DMS 273 treated with DMSO at 0.1 percent for 48 hours (cell line): Measurements from ENCODE around the gene SPACA9.

Experiments used
- DNase-seq: peaks from one replicate; lab custom pipeline; 2025; lab: John Stamatoyannopoulos, UW

SPACA9 gene

GRCh38 chr9:132863096-132863495, 15.6 kb upstream of the SPACA9 start:
- DNase-seq, result no peak

GRCh38 chr9:132864277-132864676, 14.4 kb upstream of the SPACA9 start:
- DNase-seq, result no peak

- no peak for DNase-seq
Measured at GRCh38 chr9:132864691-132865090, 14.0 kb upstream of the SPACA9 start.

GRCh38 chr9:132866898-132867297, 11.8 kb upstream of the SPACA9 start:
- no peak for DNase-seq

GRCh38 chr9:132869266-132869665, 9.4 kb upstream of the SPACA9 start:
- DNase-seq, result no peak

GRCh38 chr9:132873403-132873802, 5.3 kb upstream of the SPACA9 start:
- DNase-seq, result no peak

- DNase-seq, result no peak
Measured at GRCh38 chr9:132875159-132875558, 3.5 kb upstream of the SPACA9 start.

- no peak for DNase-seq
Measured at GRCh38 chr9:132876849-132877248, 1.8 kb upstream of the SPACA9 start.

GRCh38 chr9:132877458-132877823, 1.3 kb upstream of the SPACA9 start:
- no peak for DNase-seq

GRCh38 chr9:132877824-132878694, 639 bp upstream of the SPACA9 start, which contains the start of gene AK8:
Gene AK8, minus strand, starts transcription at chr9:132878284. Its CDS starts 29 bp downstream, at chr9:132878255.
- no peak for DNase-seq

GRCh38 chr9:132879457-132880323, 992 bp downstream of the SPACA9 start:
- no peak for DNase-seq

- no peak for DNase-seq
Measured at GRCh38 chr9:132880324-132880661, 1.6 kb downstream of the SPACA9 start.

- no peak for DNase-seq
Measured at GRCh38 chr9:132881826-132882225, 3.1 kb downstream of the SPACA9 start.

- no peak for DNase-seq
Measured at GRCh38 chr9:132882616-132883015, 3.9 kb downstream of the SPACA9 start.

- no peak for DNase-seq
Measured at GRCh38 chr9:132883349-132884294, 4.9 kb downstream of the SPACA9 start.

GRCh38 chr9:132885720-132886333, 7.1 kb downstream of the SPACA9 start:
- no peak for DNase-seq

- DNase-seq, result no peak
Measured at GRCh38 chr9:132886334-132886725, 7.6 kb downstream of the SPACA9 start.

GRCh38 chr9:132887181-132888120, 8.8 kb downstream of the SPACA9 start:
- no peak for DNase-seq

- no peak for DNase-seq
Measured at GRCh38 chr9:132888151-132888550, 9.5 kb downstream of the SPACA9 start.

GRCh38 chr9:132892400-132892799, 13.7 kb downstream of the SPACA9 start:
- no peak for DNase-seq
